ENCODE results near the gene GPATCH1. TPM values are rescaled to one million over a fixed set of nuclear protein-coding genes. Genes with fewer than 3 reads are reported as not detected.
A peak's percentile ranks its signal among the peaks of the same experiment; 100 is the strongest.

GPATCH1 gene
- total and polyA plus RNA-seq, 2 of the 13 experiments (the other 11 are each of a cell fraction or from before 2014, with no cell fraction given): 6.8 to 6.9 TPM

- ChIA-PET POLR2A (interaction anchor here (1.5 kb wide), 1 partner anchor 52 kb away, joined by 4 read pairs; no protein-coding TSS in a partner anchor), CTCF (ENCODE audit: low intra/inter-chr PET ratio, low total read pairs) (no interaction called here)
- BruUV-seq (replicated peaks): no TSS peak
- Histone ChIP-seq H3K27me3 (ENCODE audit: control insufficient read depth in 1 of 2, insufficient read depth in 2 of 2, low read length in 2 of 2) (no peaks in the 10 kb centered on the region), H3K4me2 (ENCODE audit: low read depth, low read length) (no peak overlapping the region), H3K9ac (ENCODE audit: insufficient read depth, low read depth, low read length) (no peak overlapping the region), H3K36me3 (replicated peaks in 1 of 2; ENCODE audit: control insufficient read depth in 1 of 2, insufficient read depth in 2 of 2, low read length in 2 of 2) (peaks cover 5 to 30% of the 10 kb centered on the region in 2 experiments), H3K79me2 (ENCODE audit: insufficient read depth, low read length) (no peaks in the 10 kb centered on the region), H2AFZ (ENCODE audit: low read length) (no peak overlapping the region), H3K9me3 (ENCODE audit: low read length) (no peaks in the 10 kb centered on the region), H3K4me1 (ENCODE audit: insufficient read depth, low read length) (no peaks in the 10 kb centered on the region), H3K27ac (ENCODE audit: extremely low read length, insufficient read depth, low read length) (no peak overlapping the region), H4K20me1 (ENCODE audit: insufficient read depth, low read length) (no peaks in the 10 kb centered on the region), H3K4me3 (replicated peaks in 1 of 3; ENCODE audit: insufficient read depth in 1 of 3, low read depth in 2 of 3, low read length in 3 of 3) (no peak overlapping the region)
- ATAC-seq (no peak), FAIRE-seq (no peak), DNase-seq (ENCODE audit: low spot score) (no peak)
- TF ChIP-seq CBFB (CRISPR knock-in tag; IDR thresholded peaks at IDR 0.05): no peak
- no peak for TF ChIP-seq ZBTB3 (CRISPR knock-in tag; IDR thresholded peaks at IDR 0.05; ENCODE audit: borderline replicate concordance, low read depth)
- no peak for TF ChIP-seq ZNF724P (CRISPR knock-in tag; IDR thresholded peaks at IDR 0.05; ENCODE audit: borderline replicate concordance)
- TF ChIP-seq ZNF770 (CRISPR knock-in tag; IDR thresholded peaks at IDR 0.05): 0 out of 2 replicates have a peak, but pooled peaks have one; percentile 36
- TF ChIP-seq HMGXB3 (CRISPR knock-in tag; IDR thresholded peaks at IDR 0.05; ENCODE audit: borderline replicate concordance): no peak
- peak; percentile 74 to 79 for TF ChIP-seq MAFK (conservative IDR thresholded peaks at IDR 0.05 in 1 of 2, IDR thresholded peaks at IDR 0.05 in 1 of 2; ENCODE audit: low read length in 2 of 2)
- TF ChIP-seq KMT2B (CRISPR knock-in tag; IDR thresholded peaks at IDR 0.05): no peak
- TF ChIP-seq MAFF (IDR thresholded peaks at IDR 0.05; ENCODE audit: low read depth, low read length): peak; percentile 64; the same call in 1 of the 2 replicates
- no peak for TF ChIP-seq ZNF557 (CRISPR knock-in tag; IDR thresholded peaks at IDR 0.05)
- in situ Hi-C loops (cut with HindIII; ENCODE audit: extremely low pct_ligation_motif_present, low pct_unique_long_range_greater_than_20kb): loop anchor here (25.0 kb wide), 1 partner anchor 437 kb away; the partner anchor contains the start of genes ANKRD27, NUDT19 and RGS9BP
- 90% methylated on average over 10 of the region's 10 CpGs for WGBS (ENCODE audit: low lambda C conversion rate)
- intact Hi-C loops (cut with micrococcal nuclease; ENCODE audit: unreplicated experiment): no loop called here
Observed at GRCh38 chr19:33124207-33125098, 43.5 kb downstream of the GPATCH1 start.
